ENCODE data around the gene TIRAP.

DNA sequence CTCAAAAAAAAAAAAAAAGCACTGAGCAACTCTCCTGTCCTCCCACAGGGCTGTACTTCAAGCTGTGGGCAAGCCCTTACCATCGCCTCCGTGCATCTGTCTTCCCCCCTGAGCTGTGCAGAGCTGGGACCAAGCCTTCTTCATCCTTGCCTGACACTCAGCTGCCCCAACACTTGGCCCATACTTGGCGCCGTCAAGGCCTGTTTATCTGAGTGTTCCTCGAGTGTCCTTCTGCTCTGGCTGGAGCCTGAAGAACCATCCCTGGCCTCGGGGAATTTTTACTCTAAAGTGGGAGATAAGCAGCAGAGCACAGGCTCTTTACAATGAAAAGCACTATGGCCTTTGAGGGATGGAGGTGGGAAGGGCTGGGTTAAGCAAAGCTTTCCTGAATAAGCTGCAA is 1.6 kb upstream of the TIRAP start:
- TF ChIP-seq EZH2 (IDR thresholded peaks at IDR 0.05) (no peak), POLR2AphosphoS5 (IDR thresholded peaks at IDR 0.05; ENCODE audit: borderline replicate concordance, low read depth, low read length) (no peak)
